Astrocyte of the spinal cord (primary cell): ENCODE data around the gene AMBN.

ENCODE experiments used
- DNase-seq: peaks from one replicate; pipeline ENCODE4 v3.0.0; 2011; ENCODE audit warnings: low read depth, low spot score
- H3K4me3 ChIP-seq: 2 replicates; pipeline ENCODE4 v1.5.1; 2011; ENCODE audit warnings: low read depth, mild to moderate bottlenecking, low read length, moderate library complexity
- CTCF ChIP-seq: IDR thresholded peaks from 2 replicates; pipeline ENCODE4 v1.5.1; 2012; ENCODE audit warnings: low read depth, mild to moderate bottlenecking, low read length, inconsistent platforms
- in situ Hi-C: cut with HindIII; loops from 2 replicates; pipeline ENCODE4 v1.10.0; 2017; ENCODE audit warnings: low sequenced_read_pairs

Gene AMBN

GRCh38 chr4:70654605-70655011 is 62.6 kb downstream of the AMBN start:
- TF ChIP-seq CTCF, result no peak
- in situ Hi-C loops, result no loop called here
- no peak overlapping the region for H3K4me3 ChIP-seq
- DNase-seq, result no peak
